Measurements from ENCODE around the gene AK8. TPM values are rescaled to one million over a fixed set of nuclear protein-coding genes. Genes with fewer than 3 reads are reported as not detected.

Gene AK8
- total RNA-seq, 4 donors from 2014 or later = 0.27 to 1.3 TPM; not detected in 2

- in situ Hi-C loops (cut with MboI; ENCODE audit: low pct_ligation_motif_present in 1 of 4, low pct_unique_long_range_greater_than_20kb in 1 of 4, low sequenced_read_pairs in 3 of 4) = no loop called here
- 89 to 93% methylated on average over 7 to 11 of the region's 13 CpGs for WGBS, 2 donors (ENCODE audit: low coverage in 1 of 2)
- Histone ChIP-seq H3K4me3 (no peak overlapping the region), H3K27me3 (peaks cover 22% of the 10 kb centered on the region), H3K27ac (no peak overlapping the region), H3K4me1 (peaks cover 0 to 16% (median 3%) of the 10 kb centered on the region in 4 donors), H3K9me3 (no peaks in the 10 kb centered on the region), H3K36me3 (no peaks in the 10 kb centered on the region)
- intact Hi-C loops (cut with DNase I; ENCODE audit: low total_unique reads) = no loop called here
- no peak for TF ChIP-seq EP300 (IDR thresholded peaks at IDR 0.05; ENCODE audit: low read depth)
- TF ChIP-seq CTCF (IDR thresholded peaks at IDR 0.05) = no peak
- no peak for TF ChIP-seq POLR2A (IDR thresholded peaks at IDR 0.05)
- TF ChIP-seq POLR2AphosphoS5 (IDR thresholded peaks at IDR 0.05) = no peak
- DNase-seq = no peak
Measured at GRCh38 chr9:132749306-132749705, 128.8 kb downstream of the AK8 start.

- no peaks in the 10 kb centered on the region for H3K36me3 ChIP-seq
- peaks cover 31% of the 10 kb centered on the region for H3K27me3 ChIP-seq
- no peak overlapping the region for H3K4me3 ChIP-seq
- peaks cover 0 to 16% (median 3%) of the 10 kb centered on the region in 4 donors for H3K4me1 ChIP-seq
- H3K9me3 ChIP-seq = no peaks in the 10 kb centered on the region
- no peak for DNase-seq
- no peak for TF ChIP-seq CTCF (IDR thresholded peaks at IDR 0.05)
- TF ChIP-seq POLR2AphosphoS5 (IDR thresholded peaks at IDR 0.05) = no peak
- TF ChIP-seq EP300 (IDR thresholded peaks at IDR 0.05; ENCODE audit: low read depth) = no peak
- TF ChIP-seq POLR2A (IDR thresholded peaks at IDR 0.05) = no peak
- H3K27ac ChIP-seq = no peak overlapping the region
- WGBS, 2 donors (ENCODE audit: low coverage in 1 of 2) = 48 to 79% methylated on average over 2 to 5 of the region's 5 CpGs
- in situ Hi-C loops (cut with MboI; ENCODE audit: low pct_ligation_motif_present in 1 of 4, low pct_unique_long_range_greater_than_20kb in 1 of 4, low sequenced_read_pairs in 3 of 4) (no loop called here), intact Hi-C loops (cut with DNase I; ENCODE audit: low total_unique reads) (no loop called here)
Measured at GRCh38 chr9:132748450-132748849, 129.6 kb downstream of the AK8 start.

GRCh38 chr9:132745756-132746709 is 132.1 kb downstream of the AK8 start:
- intact Hi-C loops (cut with DNase I; ENCODE audit: low total_unique reads) = no loop called here
- in situ Hi-C loops (cut with MboI; ENCODE audit: low pct_ligation_motif_present in 1 of 4, low pct_unique_long_range_greater_than_20kb in 1 of 4, low sequenced_read_pairs in 3 of 4) = no loop called here
- Histone ChIP-seq H3K4me3 (no peak overlapping the region), H3K36me3 (no peaks in the 10 kb centered on the region), H3K9me3 (no peaks in the 10 kb centered on the region), H3K27me3 (peaks cover 53% of the 10 kb centered on the region), H3K27ac (no peak overlapping the region), H3K4me1 (peaks cover 0 to 7% (median 1%) of the 10 kb centered on the region in 4 donors)
- no peak for TF ChIP-seq CTCF (IDR thresholded peaks at IDR 0.05)
- TF ChIP-seq POLR2A (IDR thresholded peaks at IDR 0.05) = no peak
- TF ChIP-seq POLR2AphosphoS5 (IDR thresholded peaks at IDR 0.05) = no peak
- TF ChIP-seq EP300 (IDR thresholded peaks at IDR 0.05; ENCODE audit: low read depth) = no peak
- DNase-seq = no peak
- WGBS, 2 donors (ENCODE audit: low coverage in 1 of 2) = 91% methylated on average over 19 of the region's 19 CpGs; no CpG with 5 or more reads in 1 of the 2 donors

GRCh38 chr9:132744881-132745755 is 133.0 kb downstream of the AK8 start:
- TF ChIP-seq POLR2A (IDR thresholded peaks at IDR 0.05) (no peak), POLR2AphosphoS5 (IDR thresholded peaks at IDR 0.05) (no peak), EP300 (IDR thresholded peaks at IDR 0.05; ENCODE audit: low read depth) (no peak), CTCF (IDR thresholded peaks at IDR 0.05) (no peak)
- DNase-seq = no peak
- H3K36me3 ChIP-seq = no peaks in the 10 kb centered on the region
- H3K27me3 ChIP-seq = peaks cover 58% of the 10 kb centered on the region
- in situ Hi-C loops (cut with MboI; ENCODE audit: low pct_ligation_motif_present in 1 of 4, low pct_unique_long_range_greater_than_20kb in 1 of 4, low sequenced_read_pairs in 3 of 4) (no loop called here), intact Hi-C loops (cut with DNase I; ENCODE audit: low total_unique reads) (no loop called here)
- H3K9me3 ChIP-seq = no peaks in the 10 kb centered on the region
- 10 to 28% methylated on average over 4 to 42 of the region's 43 CpGs for WGBS, 2 donors (ENCODE audit: low coverage in 1 of 2)
- no peak overlapping the region for H3K27ac ChIP-seq
- H3K4me3 ChIP-seq = no peak overlapping the region
- peaks cover 0 to 7% (median 1%) of the 10 kb centered on the region in 4 donors for H3K4me1 ChIP-seq

All from transverse colon (tissue), 4 donors.